GM12874 (cell line): Measurements from ENCODE around the gene PHACTR2.

Experiments used
- TF ChIP-seq, protein P1 (sequence below): IDR thresholded peaks from 2 replicates; pipeline ENCODE4 v1.5.1; 2011; ENCODE audit warnings: low read depth, mild to moderate bottlenecking, control low read depth, low read length, moderate library complexity; ENCODE audit not compliant: insufficient read depth

The PHACTR2 gene

DNA sequence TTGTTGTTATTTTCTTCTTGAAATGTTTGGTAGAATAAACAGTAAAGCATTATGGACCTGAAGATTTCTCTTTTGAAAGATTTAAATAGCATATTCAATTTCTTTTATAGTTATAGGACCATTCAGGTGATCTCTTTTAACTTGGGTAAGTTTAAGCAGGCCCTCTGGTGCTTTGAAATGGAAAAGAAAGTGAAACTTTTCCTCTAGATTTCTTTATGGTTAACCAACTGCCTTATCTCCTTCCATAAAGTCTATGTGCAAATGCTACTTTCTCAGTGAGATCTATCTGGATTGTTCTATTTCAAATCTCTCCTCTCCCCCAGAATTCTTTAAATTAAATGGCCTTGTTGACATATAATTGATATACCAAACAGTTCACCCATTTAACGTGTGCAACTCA is 54.0 kb downstream of the PHACTR2 start:
- TF ChIP-seq, protein P1, sequence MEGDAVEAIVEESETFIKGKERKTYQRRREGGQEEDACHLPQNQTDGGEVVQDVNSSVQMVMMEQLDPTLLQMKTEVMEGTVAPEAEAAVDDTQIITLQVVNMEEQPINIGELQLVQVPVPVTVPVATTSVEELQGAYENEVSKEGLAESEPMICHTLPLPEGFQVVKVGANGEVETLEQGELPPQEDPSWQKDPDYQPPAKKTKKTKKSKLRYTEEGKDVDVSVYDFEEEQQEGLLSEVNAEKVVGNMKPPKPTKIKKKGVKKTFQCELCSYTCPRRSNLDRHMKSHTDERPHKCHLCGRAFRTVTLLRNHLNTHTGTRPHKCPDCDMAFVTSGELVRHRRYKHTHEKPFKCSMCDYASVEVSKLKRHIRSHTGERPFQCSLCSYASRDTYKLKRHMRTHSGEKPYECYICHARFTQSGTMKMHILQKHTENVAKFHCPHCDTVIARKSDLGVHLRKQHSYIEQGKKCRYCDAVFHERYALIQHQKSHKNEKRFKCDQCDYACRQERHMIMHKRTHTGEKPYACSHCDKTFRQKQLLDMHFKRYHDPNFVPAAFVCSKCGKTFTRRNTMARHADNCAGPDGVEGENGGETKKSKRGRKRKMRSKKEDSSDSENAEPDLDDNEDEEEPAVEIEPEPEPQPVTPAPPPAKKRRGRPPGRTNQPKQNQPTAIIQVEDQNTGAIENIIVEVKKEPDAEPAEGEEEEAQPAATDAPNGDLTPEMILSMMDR, result no peak

DNA sequence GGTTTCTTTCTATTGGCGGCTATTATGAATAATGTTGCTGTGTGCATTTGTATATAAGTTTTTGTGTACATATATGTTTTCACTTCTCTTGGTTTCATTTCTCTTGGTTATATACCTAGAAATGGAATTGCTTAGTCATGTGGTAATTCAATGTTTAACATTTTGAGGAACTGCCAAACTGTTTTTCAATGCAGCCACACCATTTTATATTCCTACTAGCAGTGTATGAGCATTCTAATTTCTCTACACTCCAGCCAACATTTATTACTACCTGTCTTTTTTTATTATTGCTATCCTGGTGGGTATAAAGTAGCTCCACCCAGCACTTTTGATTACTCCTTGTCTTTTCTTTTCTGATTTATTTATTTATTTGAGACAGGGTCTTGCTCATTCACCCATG is 54.8 kb downstream of the PHACTR2 start:
- TF ChIP-seq, protein P1, result no peak

DNA sequence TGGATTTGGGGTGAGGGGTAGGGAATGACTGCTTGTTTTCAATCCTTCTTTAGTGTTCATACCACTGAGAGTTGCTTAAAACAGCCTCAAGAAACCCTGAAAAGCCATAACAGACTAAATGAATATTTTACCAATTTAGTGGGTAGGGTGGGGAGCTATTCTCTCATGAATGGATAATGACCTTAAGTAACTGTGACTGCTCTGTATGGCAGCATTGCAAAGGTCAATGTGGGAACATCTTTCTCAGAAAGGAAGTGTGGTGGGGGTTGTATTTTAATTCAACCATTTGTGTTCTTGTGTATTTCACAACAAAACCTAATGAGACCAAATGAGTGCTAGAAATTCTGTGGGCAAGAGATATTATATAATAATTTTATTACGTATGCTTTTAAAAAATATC is 55.7 kb downstream of the PHACTR2 start:
- TF ChIP-seq, protein P1, result no peak

DNA sequence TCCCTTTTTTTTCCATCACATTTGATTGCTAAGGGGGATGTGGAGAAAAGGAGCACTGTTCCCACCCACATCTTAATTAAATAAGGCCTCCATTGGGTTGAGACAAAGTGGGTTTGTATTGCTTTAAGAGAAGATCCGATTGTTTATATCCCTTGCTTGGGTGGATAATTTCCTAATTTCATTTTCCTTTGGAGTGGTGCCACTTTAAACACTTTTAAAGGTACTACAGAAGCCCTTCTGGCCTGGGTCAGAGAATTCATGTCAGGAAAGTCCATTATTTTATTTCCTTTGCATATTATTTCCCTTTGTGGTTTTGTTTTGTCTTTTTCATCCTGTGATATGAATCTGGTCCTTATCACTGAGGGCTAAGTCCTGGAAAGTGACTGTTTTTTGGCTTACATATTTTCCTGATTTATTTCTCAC is 56.9 kb downstream of the PHACTR2 start:
- TF ChIP-seq, protein P1, result no peak

DNA sequence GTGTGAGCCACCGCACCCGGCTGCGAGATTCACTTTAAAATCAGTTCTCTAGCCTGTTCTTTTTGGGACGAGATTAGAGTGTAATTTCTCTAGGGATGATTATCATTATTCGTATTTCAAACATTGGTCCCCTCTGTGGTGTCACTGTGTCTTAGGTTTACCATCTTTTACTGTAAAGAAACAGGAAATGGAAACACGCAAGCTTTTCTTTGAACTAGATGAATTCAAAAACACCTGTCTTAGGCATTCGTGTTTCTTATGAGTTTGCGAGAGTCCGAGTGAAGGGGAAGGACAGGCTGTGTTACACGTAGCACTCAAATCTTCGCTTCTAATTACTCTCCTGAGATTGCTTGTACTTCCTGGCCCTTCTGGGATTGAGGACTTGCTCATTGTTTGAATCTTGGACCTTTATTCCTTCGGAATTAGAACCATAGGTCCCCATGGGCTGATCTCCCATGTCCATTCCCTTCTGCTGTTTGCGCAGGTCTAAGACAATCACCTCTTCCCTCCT is 61.6 kb downstream of the PHACTR2 start:
- TF ChIP-seq, protein P1, result no peak

DNA sequence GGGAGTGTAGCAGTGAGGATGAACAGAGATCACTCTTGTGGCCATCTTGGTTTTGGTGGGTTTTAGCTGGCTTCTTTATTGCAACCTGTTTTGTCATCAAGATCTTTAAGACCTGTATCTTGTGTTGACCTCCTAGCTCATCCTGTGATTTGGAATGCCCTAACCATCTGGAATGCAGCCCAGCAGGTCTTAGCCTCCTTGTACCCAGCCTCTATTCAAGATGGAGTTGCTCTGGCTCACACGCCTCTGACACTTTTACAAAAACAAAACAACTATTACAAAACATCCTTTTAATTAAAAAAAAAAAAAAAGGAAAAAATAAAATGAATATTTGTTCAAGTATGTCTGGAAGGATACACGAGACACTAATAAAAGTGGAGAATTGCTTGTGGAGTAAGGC is 62.4 kb downstream of the PHACTR2 start:
- TF ChIP-seq, protein P1, result no peak

DNA sequence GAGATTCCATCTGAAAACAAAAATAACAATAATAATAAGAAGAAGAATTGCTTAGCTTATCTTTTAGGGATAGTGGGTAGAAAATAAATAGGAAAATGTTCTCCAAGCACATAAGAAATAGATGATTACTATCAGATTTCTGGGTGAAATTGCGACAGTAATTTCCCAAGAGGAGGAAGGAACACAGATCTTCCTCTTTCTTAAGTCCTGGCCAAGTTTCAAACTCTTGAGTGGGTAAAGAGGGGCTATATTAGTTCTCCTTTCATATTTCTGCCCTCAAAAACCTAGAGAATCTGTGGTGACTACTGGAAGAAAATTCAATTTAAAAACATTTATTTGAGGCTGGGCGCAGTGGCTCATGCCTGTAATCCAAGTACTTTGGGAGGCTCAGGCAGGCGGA is 63.7 kb downstream of the PHACTR2 start:
- TF ChIP-seq, protein P1, result no peak
